ENCODE measurements around the gene TCAP. TPM values are rescaled to one million over a fixed set of nuclear protein-coding genes. Genes with fewer than 3 reads are reported as not detected.
"Not testable (repeated sequence)": the region's sequence is repeated elsewhere in the genome, so short reads cannot be mapped to it uniquely, and the experiment has no call there.

TCAP gene
- polyA plus RNA-seq, 1 donor from 2014 or later = 3.7 TPM

DNA sequence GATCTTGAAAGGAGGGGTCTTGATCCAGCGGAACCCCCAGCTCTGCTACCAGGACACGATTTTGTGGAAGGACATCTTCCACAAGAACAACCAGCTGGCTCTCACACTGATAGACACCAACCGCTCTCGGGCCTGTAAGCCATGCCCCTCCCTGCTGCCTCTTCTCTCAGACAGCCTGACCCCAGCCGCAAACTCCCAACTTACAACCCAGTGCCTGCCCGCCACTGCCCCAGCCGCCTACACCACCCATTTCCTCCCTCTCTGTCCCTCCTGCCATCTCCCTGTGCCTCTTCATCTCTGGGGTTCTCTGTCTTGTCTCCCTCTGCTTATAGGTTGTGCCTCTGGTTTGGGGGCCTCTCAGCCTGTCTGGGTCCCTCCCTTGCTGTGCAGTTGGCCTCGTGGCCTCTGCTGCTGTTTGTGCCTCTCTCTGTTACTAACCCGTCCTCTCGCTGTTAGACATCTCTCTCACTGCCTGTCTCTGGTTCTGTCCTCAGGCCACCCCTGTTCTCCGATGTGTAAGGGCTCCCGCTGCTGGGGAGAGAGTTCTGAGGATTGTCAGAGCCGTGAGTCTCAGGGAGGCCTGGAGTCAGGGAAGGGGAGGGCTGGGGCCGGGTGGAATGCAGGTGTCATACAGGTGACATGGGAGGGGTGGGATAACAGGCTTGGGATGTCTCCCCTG lies 44.3 kb downstream of the TCAP start:
- H3K4me3 ChIP-seq (ENCODE audit: low read length) = no peak overlapping the region
- H4K20me1 ChIP-seq (ENCODE audit: insufficient read depth) = no peaks in the 10 kb centered on the region
- H3K27ac ChIP-seq (ENCODE audit: low read length) = no peak overlapping the region
- no peak overlapping the region for H3K4me2 ChIP-seq (ENCODE audit: low read length)
- no peaks in the 10 kb centered on the region for H3F3A ChIP-seq (ENCODE audit: insufficient read depth, low read length, poor library complexity, severe bottlenecking)
- H2AFZ ChIP-seq (ENCODE audit: low read depth, low read length) = no peak overlapping the region
- no peaks in the 10 kb centered on the region for H3K9me2 ChIP-seq (ENCODE audit: insufficient read depth, low read length)
- TF ChIP-seq POLR2AphosphoS5 (IDR thresholded peaks at IDR 0.05) (no peak), EZH2 (IDR thresholded peaks at IDR 0.05; ENCODE audit: borderline replicate concordance, insufficient read depth, low read length, poor library complexity, severe bottlenecking) (no peak), TAF1 (IDR thresholded peaks at IDR 0.05; ENCODE audit: low read depth) (no peak)
- TF ChIP-seq, protein P1, sequence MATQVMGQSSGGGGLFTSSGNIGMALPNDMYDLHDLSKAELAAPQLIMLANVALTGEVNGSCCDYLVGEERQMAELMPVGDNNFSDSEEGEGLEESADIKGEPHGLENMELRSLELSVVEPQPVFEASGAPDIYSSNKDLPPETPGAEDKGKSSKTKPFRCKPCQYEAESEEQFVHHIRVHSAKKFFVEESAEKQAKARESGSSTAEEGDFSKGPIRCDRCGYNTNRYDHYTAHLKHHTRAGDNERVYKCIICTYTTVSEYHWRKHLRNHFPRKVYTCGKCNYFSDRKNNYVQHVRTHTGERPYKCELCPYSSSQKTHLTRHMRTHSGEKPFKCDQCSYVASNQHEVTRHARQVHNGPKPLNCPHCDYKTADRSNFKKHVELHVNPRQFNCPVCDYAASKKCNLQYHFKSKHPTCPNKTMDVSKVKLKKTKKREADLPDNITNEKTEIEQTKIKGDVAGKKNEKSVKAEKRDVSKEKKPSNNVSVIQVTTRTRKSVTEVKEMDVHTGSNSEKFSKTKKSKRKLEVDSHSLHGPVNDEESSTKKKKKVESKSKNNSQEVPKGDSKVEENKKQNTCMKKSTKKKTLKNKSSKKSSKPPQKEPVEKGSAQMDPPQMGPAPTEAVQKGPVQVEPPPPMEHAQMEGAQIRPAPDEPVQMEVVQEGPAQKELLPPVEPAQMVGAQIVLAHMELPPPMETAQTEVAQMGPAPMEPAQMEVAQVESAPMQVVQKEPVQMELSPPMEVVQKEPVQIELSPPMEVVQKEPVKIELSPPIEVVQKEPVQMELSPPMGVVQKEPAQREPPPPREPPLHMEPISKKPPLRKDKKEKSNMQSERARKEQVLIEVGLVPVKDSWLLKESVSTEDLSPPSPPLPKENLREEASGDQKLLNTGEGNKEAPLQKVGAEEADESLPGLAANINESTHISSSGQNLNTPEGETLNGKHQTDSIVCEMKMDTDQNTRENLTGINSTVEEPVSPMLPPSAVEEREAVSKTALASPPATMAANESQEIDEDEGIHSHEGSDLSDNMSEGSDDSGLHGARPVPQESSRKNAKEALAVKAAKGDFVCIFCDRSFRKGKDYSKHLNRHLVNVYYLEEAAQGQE (IDR thresholded peaks at IDR 0.05; ENCODE audit: borderline replicate concordance) = no peak
- H3K9me3 ChIP-seq (ENCODE audit: low read length) = no peaks in the 10 kb centered on the region
- no peaks in the 10 kb centered on the region for H3K79me2 ChIP-seq (replicated peaks; ENCODE audit: insufficient read depth, low read length)
- H3K27me3 ChIP-seq (ENCODE audit: insufficient read depth, low read depth, low read length) = no peaks in the 10 kb centered on the region
- no peaks in the 10 kb centered on the region for H3K36me3 ChIP-seq (ENCODE audit: insufficient read depth, low read length)
- no peak overlapping the region for H3K9ac ChIP-seq (ENCODE audit: low read length)

DNA sequence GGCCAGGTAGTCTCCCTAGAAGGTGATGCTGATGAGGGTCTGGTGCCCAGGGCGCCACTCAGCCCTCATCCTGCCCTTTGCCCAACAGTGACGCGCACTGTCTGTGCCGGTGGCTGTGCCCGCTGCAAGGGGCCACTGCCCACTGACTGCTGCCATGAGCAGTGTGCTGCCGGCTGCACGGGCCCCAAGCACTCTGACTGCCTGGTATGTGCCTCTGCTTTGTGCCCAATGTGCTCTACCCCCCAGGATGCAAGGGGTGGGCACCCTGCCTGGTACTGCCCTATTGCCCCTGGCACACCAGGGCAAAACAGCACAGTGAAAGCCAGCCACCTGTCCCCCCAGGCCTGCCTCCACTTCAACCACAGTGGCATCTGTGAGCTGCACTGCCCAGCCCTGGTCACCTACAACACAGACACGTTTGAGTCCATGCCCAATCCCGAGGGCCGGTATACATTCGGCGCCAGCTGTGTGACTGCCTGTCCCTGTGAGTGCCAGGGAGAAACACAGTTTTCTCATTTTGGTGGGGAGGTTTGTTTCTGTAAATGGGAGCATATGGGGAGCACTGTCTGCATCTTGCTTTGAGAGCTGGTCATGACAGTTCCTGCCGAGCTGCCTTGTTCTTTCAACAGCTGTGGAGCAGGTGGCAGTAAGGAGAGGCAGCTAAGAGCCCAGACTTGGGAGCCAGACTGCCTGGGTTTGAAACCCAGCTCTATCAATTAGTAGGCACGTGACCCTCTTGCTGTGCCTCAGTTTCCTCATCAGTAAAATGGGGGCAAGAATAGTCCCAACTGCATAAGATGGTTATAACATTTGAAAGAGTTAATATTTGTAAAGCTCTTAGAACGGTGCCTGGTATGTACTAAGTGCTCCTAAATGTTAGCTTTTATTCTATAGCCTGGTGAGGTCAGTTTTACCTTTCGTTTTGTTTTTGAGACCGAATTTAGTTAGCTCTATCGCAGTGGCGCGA lies 45.1 kb downstream of the TCAP start:
- H3K36me3 ChIP-seq (ENCODE audit: insufficient read depth, low read length) = no peaks in the 10 kb centered on the region
- no peaks in the 10 kb centered on the region for H3F3A ChIP-seq (ENCODE audit: insufficient read depth, low read length, poor library complexity, severe bottlenecking)
- H3K4me3 ChIP-seq (ENCODE audit: low read length) = no peak overlapping the region
- TF ChIP-seq TAF1 (IDR thresholded peaks at IDR 0.05; ENCODE audit: low read depth) (no peak), EZH2 (IDR thresholded peaks at IDR 0.05; ENCODE audit: borderline replicate concordance, insufficient read depth, low read length, poor library complexity, severe bottlenecking) (no peak), RAD21 (conservative IDR thresholded peaks at IDR 0.05) (no peak), POLR2AphosphoS5 (IDR thresholded peaks at IDR 0.05) (no peak), EP300 (conservative IDR thresholded peaks at IDR 0.05; ENCODE audit: poor library complexity, severe bottlenecking) (no peak), SMC3 (conservative IDR thresholded peaks at IDR 0.05; ENCODE audit: poor library complexity) (no peak), MXI1 (conservative IDR thresholded peaks at IDR 0.05; ENCODE audit: poor library complexity, severe bottlenecking) (no peak)
- TF ChIP-seq, protein P2, sequence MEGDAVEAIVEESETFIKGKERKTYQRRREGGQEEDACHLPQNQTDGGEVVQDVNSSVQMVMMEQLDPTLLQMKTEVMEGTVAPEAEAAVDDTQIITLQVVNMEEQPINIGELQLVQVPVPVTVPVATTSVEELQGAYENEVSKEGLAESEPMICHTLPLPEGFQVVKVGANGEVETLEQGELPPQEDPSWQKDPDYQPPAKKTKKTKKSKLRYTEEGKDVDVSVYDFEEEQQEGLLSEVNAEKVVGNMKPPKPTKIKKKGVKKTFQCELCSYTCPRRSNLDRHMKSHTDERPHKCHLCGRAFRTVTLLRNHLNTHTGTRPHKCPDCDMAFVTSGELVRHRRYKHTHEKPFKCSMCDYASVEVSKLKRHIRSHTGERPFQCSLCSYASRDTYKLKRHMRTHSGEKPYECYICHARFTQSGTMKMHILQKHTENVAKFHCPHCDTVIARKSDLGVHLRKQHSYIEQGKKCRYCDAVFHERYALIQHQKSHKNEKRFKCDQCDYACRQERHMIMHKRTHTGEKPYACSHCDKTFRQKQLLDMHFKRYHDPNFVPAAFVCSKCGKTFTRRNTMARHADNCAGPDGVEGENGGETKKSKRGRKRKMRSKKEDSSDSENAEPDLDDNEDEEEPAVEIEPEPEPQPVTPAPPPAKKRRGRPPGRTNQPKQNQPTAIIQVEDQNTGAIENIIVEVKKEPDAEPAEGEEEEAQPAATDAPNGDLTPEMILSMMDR (IDR thresholded peaks at IDR 0.05; ENCODE audit: poor library complexity, severe bottlenecking) = no peak
- TF ChIP-seq, protein P1 (IDR thresholded peaks at IDR 0.05; ENCODE audit: borderline replicate concordance) = no peak
- no peak overlapping the region for H3K9ac ChIP-seq (ENCODE audit: low read length)
- no peaks in the 10 kb centered on the region for H3K9me2 ChIP-seq (ENCODE audit: insufficient read depth, low read length)
- no peak overlapping the region for H3K4me2 ChIP-seq (ENCODE audit: low read length)
- H3K9me3 ChIP-seq (ENCODE audit: low read length) = no peaks in the 10 kb centered on the region
- H3K79me2 ChIP-seq (replicated peaks; ENCODE audit: insufficient read depth, low read length) = no peaks in the 10 kb centered on the region
- H3K27me3 ChIP-seq (ENCODE audit: insufficient read depth, low read depth, low read length) = no peaks in the 10 kb centered on the region
- no peak overlapping the region for H2AFZ ChIP-seq (ENCODE audit: low read depth, low read length)
- H3K27ac ChIP-seq (ENCODE audit: low read length) = no peak overlapping the region
- H4K20me1 ChIP-seq (ENCODE audit: insufficient read depth) = no peaks in the 10 kb centered on the region

DNA sequence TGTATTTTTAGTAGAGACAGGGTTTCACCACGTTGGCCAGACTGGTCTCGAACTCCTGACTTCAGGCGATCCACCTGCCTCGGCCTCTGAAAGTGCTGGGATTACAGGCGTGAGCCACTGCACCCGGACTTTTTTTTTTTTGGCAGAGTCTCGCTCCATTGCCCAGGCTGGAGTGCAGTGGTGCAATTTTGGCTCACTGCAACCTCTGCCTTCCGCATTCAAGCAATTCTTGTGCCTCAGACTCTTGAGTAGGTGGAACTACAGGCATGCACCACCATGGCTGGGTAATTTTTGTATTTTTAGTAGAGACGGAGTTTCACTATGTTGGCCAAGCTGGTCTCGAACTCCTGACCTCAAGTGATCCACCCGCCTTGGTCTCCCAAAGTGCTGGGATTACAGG lies 45.9 kb downstream of the TCAP start:
- not testable (repeated sequence) for H3K79me2 ChIP-seq (replicated peaks; ENCODE audit: insufficient read depth, low read length); H3K27ac ChIP-seq (ENCODE audit: low read length); H3K9me3 ChIP-seq (ENCODE audit: low read length); H3K4me2 ChIP-seq (ENCODE audit: low read length); H3F3A ChIP-seq (ENCODE audit: insufficient read depth, low read length, poor library complexity, severe bottlenecking); H3K4me3 ChIP-seq (ENCODE audit: low read length); H3K36me3 ChIP-seq (ENCODE audit: insufficient read depth, low read length); H3K9me2 ChIP-seq (ENCODE audit: insufficient read depth, low read length); H3K27me3 ChIP-seq (ENCODE audit: insufficient read depth, low read depth, low read length); H4K20me1 ChIP-seq (ENCODE audit: insufficient read depth); H2AFZ ChIP-seq (ENCODE audit: low read depth, low read length); H3K9ac ChIP-seq (ENCODE audit: low read length)

Measured in neural cell (in vitro differentiated cells).